ENCODE results near the gene DNAH8. TPM values are rescaled to one million over a fixed set of nuclear protein-coding genes. Genes with fewer than 3 reads are reported as not detected.

DNAH8 gene
- polyA plus RNA-seq, 5 donors = 0.03 to 0.26 (median 0.09) TPM

DNA sequence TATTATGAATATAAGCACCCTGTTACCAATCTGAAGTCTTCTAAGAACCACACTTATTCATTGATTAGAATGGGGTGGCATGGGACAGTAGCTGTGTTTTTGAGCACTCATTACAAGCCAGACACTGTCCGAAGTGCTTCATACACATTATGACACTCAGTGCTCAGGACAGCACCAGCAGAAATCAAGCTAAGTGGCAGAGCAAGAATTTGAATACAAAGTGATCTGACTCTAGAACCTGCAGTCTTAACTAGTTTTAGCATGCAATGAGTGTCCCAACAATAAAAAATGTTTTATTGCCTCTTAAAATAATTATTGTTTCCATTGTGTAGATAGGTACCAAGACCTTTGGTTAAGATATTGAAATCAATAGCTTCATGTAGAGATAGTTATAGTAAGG, 294.4 kb downstream of the DNAH8 start:
- DNase-seq = no peak

DNA sequence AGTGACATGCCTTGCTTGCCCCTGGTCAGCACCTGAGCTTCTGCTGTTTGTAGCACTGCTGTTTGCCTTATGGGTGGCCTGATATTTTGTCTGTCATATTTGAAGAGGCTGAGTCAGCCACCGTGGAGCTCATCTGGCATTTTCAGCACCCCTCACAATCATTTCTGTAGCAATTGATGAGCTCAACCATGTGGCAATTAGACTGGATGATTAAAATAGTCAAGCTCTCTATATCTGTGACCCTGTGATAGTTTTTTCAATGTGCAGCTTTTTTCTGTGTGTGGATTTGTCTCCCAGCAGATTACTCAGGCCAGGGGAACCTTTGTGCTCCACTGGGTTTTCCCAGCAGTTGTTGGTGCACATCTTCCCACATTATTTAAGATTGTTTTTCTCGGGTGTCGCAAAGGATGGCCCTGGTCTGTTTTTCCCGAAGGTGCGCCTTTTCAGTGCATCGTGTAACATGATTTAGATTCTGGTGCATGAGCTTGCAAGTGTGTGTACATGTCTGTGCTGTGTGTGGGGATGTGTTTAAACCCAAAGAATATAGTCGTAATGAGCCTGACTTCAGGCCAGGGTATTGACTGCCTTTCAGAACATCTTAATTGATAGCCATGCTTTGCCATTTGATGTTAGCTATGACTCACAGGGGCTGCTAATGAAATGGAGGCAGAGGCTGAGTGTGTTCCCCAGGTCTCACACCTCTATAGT, 301.9 kb downstream of the DNAH8 start:
- DNase-seq = no peak

DNA sequence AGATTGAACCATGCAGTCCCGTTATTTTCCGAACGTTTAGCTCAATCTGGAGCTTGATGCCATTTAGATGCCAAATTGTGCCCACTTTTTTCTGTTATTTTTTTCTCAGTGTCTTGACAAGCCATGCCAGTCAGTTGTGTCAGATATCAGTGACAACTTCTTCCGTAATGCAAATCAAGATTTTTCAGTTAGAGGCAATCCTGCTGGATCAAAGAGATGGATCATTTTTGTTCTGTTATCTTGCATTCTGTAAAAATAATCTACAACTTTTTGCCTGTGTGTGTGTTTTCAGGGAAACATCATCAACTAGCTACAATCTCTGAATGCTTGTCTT, 302.4 kb downstream of the DNAH8 start:
- no peak for DNase-seq

DNA sequence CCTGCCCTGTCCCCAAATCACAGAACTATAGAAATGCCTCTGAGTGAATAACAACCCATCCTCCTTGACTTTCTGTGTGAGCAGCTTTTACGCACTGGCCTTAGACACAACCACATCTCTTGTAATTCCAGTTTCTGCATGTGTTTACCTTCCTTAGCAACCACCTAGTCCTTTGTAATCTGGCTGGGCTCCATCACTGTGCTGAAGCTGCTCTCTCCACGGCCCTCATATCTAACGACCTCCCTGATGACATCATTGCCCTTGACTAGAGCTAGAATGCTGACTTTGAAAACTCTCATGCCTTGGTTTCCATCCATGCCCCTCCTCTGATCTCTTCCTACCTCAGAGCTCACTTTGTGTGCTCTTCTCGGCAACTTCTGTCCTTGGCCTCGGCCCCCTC, 303.0 kb downstream of the DNAH8 start:
- no peak for DNase-seq

DNA sequence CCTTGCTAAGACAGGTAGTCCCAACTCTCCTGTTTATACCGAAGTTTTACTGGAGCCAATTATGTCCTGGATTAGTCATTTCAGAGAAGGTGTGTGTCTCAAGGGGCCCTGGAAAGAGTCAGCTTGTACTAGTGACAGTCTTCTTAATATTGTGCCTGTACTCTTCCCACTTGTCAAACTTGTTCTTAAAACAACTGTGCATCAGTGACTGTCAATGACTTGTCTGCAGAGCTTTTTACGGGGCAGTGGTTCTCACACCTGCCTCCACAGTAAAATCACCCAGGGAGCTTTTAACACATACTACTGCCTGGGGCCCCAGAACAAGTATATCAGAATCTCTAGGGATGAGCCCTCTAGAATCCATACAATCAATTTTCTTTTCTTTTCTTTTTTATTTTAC, 305.0 kb downstream of the DNAH8 start:
- DNase-seq = no peak

DNA sequence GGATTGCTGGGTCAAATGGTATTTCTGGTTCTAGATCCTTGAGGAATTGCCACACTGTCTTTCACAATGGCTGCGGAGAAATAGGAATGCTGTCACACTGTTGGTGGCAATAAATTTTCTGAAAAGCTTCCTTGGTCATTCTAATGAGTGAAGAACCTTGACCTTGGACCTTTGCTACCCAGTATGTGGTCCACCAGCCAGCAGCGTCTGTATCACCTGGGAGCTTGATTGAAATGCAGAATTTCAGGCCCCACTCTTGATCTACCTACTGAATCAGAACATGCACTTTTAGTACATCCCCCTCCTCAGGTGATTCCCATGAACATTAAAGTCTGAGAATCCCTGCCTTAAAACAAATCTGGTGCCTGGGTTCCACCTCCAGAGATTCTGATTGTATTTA, 305.9 kb downstream of the DNAH8 start:
- DNase-seq = no peak

DNA sequence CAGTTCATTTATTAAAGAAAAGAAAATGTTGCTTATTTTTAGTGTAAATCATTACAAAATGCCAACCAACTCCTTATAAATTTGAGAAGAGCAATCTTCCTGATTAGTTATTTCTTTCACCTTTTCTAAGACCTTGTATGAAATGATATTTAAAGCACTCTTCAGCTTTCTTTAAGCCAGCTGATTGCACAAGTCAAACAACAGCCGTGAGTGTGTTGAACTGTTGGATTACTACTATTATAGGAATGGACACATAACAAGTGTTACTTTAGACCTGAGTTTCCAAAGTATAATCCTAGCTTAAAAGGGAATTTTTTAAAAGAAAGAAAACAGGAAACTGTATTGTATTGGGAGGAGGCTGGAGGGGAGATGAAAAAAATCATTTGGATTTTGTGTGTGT, 306.7 kb downstream of the DNAH8 start:
- DNase-seq = no peak

DNA sequence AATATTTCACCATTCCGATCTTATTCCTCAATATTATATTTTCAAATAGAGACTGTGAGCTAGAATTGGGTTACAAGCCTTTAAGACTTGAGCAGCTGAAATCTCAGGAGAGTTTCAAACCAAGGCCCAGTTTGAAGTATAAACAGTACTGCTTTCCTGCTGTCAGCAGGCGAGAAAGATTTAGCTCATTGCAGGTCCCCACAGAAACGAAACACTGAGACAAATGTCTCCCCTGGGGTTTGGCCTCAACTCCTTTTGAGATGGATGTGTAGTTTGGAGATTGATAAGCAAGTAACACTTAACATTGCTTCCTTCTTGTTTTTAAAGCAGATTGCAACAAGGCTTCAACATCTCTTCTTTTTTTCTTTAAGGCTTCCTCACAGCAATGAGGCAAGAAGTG, 311.1 kb downstream of the DNAH8 start:
- no peak for DNase-seq

DNA sequence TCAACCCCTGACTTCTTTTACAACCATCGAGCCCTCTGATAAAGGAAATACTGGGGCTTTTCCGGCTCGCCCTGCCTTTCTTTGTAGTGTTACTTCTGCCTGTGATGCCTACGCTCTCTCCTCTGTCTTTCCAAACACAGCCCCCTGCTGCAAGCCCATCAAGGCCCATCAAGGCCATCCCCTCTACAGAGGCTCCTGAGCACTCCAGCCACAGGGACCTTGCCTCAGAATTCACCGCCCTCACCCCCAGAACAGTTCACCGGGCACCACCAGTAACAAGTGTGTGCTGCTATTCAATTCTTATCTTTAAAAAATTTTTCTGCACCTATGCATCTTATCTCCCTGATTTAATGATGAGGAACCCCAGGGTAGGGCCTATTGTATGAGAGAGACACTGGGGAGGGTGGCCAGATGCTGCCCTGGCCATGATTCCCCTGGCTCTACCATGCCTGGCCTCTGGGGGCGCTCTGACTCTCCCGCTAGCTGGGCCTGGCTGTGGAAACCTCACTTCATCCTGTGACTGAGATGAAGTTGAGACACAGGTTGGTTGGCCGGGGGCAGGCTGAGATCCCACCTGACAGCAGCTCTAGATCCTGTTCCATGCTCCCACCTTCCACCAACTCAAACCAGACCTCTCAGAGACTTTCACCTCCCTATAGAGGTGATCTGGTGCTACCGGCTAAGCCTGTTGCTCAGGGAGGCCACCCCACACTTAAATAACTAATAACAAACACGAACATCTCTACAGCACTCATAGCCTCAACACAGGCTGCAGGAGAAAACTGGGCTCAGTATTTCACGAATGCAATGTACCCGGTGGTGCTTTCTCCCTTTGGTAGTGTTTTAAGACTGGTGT, 314.3 kb downstream of the DNAH8 start:
- no peak for DNase-seq

DNA sequence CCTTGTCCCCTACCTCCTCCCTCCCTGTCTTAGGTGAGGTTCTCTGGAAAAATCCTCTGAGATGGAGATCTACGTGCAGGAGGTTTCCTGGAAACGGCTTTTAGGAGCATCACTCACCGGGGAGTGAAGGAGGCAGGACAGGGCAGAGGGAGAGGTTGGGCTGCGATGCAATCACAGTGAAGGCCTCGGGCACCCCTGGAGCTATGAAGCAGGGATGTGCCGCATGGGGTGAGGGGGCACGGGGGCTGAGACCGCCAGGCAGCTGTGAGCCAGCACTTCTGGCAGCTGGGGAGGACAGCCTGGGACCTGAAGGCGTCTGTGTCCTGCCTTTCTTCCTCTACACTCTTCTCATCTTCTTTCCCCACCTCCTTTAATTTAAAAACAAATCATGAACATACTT, 320.6 kb downstream of the DNAH8 start:
- no peak for DNase-seq

DNA sequence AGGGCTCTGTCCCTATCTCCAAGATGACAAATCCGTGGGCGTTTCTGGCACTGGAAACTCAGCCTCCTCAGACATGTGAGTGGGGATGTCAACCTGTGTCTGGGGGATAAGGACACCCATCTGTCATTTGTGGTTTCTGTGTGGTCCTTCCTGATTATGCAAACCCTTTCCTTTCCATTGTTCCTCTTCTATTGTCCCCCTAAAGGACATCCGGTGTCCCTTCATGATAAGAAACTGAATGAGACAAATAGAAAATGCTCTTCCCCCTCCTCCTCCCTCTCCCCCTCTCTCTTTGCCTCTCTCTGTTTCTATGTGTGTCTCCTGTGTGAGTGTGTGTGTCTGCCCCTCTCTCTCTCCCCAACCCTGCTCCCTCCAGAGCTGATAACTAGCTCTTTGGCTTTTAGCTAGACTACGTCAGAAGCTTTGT, 322.0 kb downstream of the DNAH8 start:
- DNase-seq = no peak

DNA sequence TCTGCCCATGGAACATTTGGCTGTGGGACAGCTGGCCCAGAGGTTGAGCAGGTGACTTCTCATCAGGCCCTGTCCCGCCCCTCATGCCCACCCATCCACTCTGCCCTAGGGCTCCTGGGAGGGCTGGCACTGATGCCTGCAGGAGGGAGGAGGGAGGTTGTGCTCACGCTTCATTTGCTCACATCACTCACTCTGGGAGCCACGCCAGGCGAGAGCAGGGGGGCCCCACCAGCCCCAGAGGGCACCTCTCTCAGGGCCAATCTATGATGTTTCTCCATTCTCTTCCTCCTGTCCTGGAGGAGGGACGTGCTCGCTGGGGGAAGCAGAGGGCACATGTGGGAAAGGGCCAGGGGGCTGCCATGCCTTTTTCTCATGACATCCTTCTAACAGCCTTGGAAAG, 322.6 kb downstream of the DNAH8 start:
- DNase-seq = no peak

DNA sequence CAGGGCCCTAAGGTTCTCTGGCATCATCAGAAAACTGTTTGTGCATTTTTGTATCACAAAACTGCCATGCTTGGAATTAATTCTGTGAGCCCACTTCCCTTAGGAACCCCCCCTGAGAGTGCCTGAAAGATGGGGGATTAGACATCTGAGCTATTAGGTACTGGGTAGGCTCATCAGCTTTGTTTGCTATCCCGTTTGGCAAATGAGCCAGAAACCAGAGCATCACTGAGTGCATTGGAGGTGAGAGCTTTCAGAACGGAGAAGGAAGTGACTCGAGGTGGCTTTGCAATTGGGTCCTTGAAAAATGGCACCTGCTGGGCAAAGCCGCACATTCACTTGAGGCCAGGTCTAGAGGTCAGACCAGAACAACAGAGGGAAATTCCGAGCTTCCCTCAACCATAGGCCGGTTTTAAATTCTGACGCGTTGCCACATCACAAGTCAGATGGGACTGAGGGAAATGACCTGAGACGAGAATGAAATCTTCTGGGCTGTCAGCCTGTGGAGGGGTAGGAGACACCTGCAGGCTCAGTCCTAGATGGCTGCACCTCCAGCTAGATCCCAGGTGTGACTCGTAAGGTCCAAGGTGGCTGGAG, 325.1 kb downstream of the DNAH8 start:
- DNase-seq = no peak

DNA sequence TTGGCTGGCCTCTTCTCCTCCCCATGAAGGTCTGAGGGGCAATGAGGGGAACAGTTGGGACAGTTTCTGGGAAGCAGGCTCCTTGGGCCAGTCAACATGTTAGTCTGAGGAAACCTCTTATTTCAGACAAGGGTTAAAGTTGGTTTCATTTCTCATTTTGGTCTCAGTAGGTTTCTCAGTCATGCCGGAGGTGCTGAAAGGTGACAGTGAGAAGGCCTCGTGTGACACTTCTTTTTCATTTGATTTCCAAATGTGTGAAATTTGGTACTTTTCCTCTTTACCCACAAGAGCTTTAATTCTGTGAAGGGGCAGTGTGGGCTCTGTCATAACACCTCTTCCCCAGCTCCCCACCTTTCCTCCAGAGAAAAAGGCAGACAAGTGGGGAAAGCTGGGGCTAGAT, 326.0 kb downstream of the DNAH8 start:
- no peak for DNase-seq

DNA sequence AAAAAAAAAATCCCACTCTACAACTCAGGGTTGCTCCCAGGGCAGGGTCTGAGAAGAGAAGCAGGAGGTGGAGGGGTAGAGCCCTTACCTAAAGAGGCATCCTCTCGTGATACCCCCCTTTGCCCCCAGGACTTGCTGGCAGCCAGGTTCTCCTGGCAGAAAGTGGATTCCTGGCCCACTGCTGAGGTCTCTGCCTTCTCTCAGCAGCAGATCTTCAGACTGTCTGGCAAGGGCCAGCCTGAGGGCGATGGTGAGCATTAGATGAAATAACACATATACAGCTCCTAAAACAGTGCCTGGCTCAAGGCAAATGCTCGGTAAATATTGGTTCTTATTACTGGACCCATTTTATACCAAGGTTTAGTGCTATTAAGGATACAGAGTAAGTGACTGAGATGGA, 328.7 kb downstream of the DNAH8 start:
- no peak for DNase-seq

DNA sequence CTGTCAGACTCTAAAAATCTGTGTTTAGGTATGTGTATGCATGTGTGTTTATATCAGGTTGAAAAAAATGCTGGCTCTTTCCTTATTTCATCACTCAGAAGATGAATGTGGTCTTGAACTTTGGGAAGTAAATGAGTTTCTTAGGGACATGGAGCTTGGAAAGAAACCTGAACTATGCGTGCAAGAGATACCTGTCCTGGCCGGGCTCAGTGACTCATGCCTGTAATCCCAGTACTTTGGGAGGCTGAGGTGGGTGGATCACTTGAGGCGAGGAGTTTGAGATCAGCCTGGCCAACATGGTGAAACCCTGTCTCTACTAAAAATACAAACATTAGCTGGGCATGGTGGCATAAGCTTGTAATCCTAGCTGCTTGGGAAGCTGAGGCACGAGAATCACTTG, 329.1 kb downstream of the DNAH8 start:
- no peak for DNase-seq

DNA sequence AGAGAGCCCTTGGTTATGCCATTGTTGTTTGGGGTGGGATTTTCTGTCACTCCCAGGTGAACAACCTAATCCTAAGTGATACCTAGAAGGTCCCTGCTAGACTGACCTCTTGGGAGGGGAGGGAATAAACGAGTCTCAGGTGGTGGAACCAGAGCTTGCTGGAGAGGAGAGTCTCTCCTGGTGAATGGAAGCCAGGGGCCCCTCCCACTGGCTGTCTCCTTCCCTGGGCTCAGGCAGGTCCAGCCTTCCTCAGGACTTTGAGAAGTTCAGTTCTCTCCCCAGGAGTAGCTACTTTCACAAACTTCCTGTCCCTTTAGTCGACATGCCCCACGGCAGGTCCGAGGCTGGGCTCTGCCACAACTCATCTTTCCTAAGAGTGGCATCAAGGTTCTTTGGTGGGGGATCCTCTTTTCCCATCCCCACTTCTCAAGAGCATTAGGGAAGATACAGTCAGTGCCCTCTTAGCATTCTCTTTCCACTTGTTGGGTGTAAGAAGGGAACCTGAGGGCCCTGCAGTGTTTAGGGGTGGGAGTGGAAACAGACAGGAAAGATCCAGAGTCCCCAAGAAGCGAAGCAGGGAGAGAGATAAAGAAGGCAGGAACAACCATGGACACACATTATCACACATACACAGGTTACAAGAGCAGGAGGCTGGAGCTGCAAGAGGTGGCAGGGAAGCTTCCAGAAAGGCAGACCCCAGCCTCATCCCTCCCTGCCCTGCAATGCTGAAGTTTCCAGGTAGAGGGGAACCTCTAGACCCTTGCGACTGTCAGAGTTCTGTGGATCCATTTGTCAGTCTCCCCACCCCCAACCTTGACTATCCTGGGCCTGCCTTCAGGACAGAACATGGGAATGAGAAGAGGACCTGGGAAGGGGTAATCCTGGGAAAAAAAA, 332.6 kb downstream of the DNAH8 start:
- no peak for DNase-seq

DNA sequence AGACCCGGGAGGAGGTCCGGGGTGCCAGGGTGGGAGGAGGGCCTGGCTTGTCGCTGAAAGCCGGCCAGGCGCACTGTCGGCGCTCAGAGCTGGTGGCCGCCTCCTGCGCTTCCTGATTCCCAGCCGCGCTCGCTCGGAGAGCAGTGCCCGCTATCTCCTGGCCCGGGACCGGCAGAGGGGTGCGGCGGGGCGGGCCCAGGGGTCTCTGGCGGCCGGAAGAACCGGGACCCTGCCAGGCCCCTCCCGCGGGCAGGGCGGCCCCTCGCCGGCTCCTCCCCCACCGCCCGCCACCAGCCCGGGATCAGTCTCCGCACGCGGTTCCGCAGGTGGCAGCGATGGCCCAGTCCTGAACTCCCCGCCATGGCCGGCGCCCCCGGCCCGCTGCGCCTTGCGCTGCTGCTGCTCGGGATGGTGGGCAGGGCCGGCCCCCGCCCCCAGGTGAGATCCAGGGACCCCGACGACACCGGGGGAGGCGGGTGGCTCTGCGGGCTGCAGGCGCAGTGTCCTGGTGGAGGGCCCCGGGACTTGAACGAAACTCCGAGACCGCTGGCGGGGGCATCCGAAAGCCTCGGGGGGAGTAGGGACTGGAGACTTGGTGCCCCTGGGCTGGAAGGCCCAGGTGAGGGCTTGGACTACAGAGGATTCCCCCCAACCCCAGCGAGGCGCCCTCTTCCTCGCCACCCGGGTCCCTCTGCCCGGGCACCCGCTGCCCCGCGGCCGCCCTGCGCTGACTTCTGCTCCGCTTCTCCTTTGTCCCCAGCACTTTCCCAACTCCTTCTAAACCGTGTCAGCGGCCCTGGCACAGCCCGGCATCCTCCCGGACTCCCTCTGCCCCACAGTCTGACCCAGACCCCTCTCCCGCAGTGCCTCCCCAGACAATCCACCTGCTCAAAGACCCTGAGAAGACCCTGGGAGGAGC, 333.6 kb downstream of the DNAH8 start, which contains the start of gene GLP1R:
GLP1R (plus strand) TSS at position 301 of the 919 bp plus-strand sequence; CDS start at position 361, 60 bp downstream.
- DNase-seq = no peak

DNA sequence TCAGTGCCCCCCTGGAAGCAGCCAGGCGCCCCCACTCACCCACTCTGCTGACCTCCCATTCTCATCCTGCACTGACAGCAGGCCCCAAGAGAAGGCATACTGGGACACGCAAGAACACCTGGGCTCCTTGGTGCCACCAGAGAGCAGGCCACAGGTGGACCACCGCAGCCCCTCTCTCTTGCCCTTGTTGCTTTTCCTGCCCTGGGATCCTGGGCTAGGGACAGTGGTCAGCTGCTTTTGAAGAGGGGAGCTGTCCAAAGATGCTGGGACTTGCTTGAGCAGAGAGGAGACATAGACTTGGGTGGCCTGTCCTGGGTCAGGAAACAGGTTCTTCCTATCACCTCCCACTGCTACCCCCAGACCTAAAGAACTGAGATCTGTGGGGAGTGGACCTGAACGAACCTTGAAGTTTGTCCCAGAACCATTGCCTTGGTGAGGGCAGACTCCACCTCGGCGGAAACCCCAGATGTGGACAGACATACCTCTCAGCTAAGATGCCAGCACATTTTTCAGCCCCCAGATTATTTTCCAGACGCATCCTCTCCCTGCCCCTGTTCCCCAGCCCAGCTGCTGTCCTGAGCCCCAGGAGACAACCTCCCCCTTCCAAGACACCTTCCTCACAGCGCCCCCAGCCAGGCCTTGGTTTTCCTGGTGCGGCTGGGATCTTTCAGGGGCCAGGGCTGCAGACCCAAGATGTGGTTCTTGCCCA, 334.6 kb downstream of the DNAH8 start:
- DNase-seq = no peak

DNA sequence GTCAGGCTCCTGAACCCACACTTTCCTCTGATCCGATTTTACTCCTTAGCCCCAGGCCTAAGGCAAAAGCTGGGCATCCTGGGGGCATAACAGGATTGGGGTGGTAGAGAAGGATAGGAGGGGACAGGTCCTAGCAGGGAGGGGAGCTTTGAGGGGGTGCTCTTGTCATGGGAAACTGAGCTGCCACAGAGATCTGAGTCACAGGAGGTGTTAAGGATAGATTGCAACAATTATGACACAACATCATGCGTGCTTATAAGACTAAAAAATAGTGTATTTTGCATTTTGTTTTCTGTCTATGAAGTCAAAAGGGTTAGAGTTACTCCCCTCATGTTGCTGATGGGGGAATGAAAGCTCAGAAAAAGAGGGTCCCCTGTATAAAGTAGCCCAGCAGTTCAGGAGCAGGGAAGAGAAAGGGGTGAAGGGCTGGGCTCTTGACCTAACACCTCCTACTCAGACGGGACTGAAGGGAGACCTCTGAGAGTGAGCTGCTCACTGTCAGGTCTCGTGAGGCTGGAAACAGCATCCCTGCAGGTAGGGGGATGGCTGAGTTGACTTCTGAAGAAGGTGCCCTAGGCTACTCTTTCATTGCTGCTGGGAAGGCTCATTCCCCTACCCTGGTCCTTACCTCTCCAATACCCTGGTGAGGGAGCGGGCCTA, 335.5 kb downstream of the DNAH8 start:
- no peak for DNase-seq
